Measurements from ENCODE around the gene TMTC3.

GRCh38 chr12:88132392-88132791 lies 9.7 kb upstream of the TMTC3 start:
- no peak for TF ChIP-seq POLR2A (IDR thresholded peaks at IDR 0.05)
- TF ChIP-seq CTCF (IDR thresholded peaks at IDR 0.05), result no peak
- TF ChIP-seq EP300 (IDR thresholded peaks at IDR 0.05), result no peak
